HG03066 (cell line): ENCODE measurements around the gene DCLK1.

ENCODE experiments used
- ATAC-seq: cut with Tn5 transposase; IDR thresholded peaks from one replicate; pipeline ENCODE4 v1.9.1; 2021; ENCODE audit warnings: low read depth; ENCODE audit not compliant: unreplicated experiment

DCLK1 gene

GRCh38 chr13:35808846-35809245, 322.3 kb downstream of the DCLK1 start:
- ATAC-seq, result no peak

DNA sequence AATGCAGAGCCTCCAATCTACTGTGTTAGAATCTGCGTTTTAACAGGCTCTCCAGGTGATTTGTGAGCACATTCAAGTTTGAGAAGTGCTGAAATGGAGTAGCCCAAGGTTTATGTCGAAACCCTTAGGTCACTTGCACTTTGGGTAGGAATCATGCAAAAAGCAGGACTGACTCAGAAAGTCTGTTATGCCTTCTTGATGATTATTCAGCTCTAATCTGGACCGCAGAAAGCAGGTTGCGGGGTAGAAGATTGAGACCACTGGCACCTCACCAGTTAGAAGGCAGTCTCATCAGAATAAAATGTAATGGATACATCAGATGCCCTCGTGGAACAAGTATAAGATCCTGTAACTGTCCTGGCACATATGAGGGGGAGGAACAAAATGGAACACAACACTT, 326.3 kb downstream of the DCLK1 start:
- no peak for ATAC-seq

GRCh38 chr13:35797991-35798390, 333.2 kb downstream of the DCLK1 start:
- ATAC-seq, result no peak

GRCh38 chr13:35797244-35797643, 333.9 kb downstream of the DCLK1 start:
- ATAC-seq, result no peak

DNA sequence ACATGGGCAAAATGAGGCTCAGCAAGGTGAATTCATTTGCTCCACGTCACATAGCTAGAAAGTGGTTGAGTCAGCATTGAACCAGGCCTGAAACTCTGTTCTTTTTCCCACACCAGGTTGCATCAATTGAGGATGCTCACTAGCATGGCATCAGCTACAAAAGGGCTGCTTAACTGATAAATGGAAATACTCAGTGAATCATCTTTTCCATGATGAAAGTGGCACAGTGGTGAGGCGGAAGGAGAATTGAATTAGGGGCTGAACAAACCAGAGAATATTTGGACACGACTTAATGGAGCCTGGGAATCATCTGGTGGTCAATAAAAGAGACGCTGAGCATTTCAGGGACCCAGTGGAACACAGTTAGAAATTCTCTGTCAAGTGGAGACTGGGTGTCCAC, 334.6 kb downstream of the DCLK1 start:
- ATAC-seq, result no peak

- no peak for ATAC-seq
These were observed 336.3 kb downstream of the DCLK1 start for GRCh38 chr13:35794734-35795389.

DNA sequence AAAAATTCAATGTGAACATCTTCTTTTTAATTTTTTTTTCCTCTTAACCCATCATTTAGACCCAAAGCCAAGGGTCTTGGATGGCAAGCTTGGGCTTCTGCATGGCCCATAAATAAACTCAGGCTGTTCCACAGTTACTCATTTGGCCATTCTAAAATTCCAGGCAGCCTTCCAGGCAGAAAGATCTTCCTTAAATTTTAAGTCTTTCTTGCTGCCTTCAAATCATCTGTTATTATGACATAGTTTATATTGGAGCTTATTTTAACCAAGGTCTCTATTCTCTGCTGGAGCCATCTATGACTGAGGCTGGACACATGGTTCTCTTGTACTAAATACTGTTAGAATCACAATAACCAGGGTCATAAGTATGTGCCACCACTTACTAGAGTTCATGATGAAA, 337.4 kb downstream of the DCLK1 start:
- no peak for ATAC-seq

DNA sequence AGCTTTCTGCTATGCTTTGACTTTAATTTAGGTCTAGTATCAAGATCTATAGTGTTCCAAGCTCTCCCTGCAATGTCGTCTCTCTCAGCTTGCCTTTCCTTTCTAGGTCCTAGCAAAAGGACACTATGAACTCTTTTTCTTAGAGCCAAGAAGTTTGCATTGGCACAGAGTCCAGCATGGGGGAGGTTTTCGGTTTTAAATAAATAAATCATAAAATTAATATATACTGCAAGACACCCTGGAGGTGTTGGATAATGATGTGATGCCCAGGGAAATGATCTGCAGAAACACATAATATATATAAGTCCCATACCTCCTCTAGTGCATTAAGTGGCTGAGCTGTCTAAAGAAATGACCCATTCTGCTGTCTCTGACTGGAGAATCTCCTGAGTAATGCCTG, 338.3 kb downstream of the DCLK1 start:
- ATAC-seq, result no peak

GRCh38 chr13:35792021-35792420, 339.2 kb downstream of the DCLK1 start:
- no peak for ATAC-seq

GRCh38 chr13:35791184-35791851, 339.9 kb downstream of the DCLK1 start:
- no peak for ATAC-seq

- ATAC-seq, result no peak
These were observed 341.6 kb downstream of the DCLK1 start for GRCh38 chr13:35789335-35790165.

DNA sequence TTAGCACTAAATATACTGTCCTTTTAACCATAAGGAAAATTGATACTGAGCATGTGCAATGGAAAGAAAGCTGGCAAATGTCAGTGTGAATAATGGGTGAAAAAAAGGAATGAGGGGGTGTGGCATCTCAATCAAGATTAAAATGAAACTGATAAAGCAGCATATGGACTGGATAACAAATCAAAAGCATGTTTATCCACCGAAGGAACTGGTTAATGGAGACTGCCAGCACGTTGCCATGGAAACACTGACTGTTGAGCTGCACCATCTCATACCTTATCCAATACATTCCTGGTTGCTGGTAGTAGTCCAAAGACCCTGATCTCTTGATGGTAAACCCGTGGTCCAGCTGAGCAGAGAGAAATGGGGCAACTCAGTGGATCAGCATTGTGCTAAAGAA, 343.2 kb downstream of the DCLK1 start:
- ATAC-seq, result no peak

DNA sequence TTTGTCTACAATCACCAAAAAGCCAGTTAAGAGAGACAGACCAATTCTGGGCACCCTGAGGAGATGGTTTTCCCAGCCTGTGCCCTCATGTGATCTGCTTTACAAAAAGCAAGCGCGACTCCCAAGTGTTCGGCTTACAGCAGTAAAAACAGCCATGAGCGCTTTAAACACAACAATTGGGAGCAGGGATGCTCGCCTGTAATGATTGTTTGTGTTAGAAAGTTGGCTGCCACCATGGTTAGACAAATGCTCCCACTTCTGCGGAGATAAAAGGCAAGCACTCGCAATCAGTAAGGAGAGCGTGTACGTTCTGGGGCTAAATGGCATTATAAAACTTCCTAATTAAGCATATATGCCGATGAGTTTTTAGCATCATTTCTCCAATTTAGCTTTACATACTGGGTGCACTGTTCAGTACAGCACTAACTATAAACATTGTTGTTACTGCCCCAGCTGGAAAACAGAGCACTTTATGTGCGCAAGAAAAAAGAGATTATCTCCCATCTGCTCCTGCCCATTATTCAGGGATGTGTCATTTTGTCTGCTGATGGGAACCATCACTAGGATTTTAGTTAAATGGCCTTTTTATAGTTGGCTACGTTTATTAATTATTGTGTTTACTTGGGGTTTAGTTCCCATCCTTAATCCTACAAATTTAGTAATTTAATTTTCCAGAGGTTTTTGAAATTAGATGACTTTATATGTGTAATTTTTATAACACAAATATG, 345.4 kb downstream of the DCLK1 start:
- ATAC-seq, result no peak

DNA sequence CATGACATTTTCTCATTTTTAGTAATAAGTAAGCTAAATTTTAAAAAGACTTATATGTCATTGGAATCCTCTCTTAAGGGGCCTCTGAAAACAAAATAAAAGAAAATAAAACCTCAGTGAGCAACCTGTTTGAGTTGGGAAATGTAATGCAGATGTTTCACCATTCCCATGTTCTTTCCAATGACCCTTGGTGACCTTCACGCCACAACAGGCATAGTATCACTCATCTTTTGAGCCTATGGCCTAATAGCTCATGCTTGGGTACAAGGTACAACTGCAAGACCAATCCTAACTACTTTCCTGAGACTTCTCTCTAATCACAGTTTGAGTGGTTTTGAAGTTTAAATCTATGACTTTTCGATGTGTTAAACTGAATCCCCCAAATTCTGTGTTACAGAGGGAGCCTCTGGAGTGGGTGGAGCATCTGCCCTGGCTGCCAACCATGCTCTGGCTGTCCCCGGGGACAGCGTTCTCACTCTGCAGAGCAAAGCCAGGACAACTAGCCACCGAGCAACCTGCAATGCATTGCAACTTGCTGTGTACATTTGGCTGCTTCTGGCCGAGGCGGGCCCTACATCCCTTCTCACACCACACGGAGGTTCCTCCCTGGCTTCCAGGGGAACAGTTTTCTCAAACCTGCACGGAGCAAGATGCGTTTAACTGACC, 346.8 kb downstream of the DCLK1 start:
- no peak for ATAC-seq

- ATAC-seq, result no peak
These were observed 348.4 kb downstream of the DCLK1 start for GRCh38 chr13:35782793-35783192.

- ATAC-seq, result no peak
These were observed 349.9 kb downstream of the DCLK1 start for GRCh38 chr13:35781036-35782000.

GRCh38 chr13:35780613-35781012, 350.6 kb downstream of the DCLK1 start:
- no peak for ATAC-seq

GRCh38 chr13:35771898-35772297, 359.3 kb downstream of the DCLK1 start:
- no peak for ATAC-seq

DNA sequence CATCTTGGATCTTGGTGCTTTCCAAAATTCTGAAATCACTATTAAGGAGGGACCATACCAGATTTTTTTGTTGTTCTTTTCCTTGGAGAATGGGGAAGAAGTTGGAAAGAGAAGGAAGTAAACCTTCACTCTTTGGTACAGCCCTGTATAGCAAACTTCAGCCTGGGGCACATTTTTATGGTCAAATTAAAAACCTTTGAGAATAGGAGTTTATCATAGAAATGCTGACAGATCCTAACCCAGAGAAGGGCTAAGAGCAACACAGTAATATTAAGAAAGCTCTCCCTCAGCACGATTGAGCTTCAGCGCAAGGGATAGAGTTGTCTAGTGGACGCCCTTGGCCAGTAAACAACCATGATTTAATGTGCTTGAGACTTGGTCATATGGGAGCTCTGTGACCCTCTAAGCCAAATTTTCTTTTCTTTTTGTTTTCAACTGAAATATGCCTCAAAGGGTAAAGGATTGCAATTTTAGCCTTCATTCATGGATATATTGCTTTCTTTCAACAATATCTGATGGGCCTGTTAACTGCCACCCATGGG, 360.4 kb downstream of the DCLK1 start:
- no peak for ATAC-seq
